A673 (cell line): ENCODE results near the gene MCM10.

Experiments
- EZH2 ChIP-seq: fragments of 200-600 bp; sonication (generic); IDR thresholded peaks from 2 replicates; pipeline ENCODE4 v1.6.1; 2017; ENCODE audit warnings: borderline replicate concordance, low read depth, mild to moderate bottlenecking, mixed read lengths, antibody characterized with exemption, low read length; ENCODE audit not compliant: poor library complexity, severe bottlenecking
- TF ChIP-seq, protein P1 (sequence below): fragments of 300-800, 200-600 bp; sonication (generic); conservative IDR thresholded peaks from 2 replicates; pipeline ENCODE4 v1.5.1; 2017; ENCODE audit warnings: low read depth, mild to moderate bottlenecking, antibody characterized with exemption, low read length, moderate library complexity, mixed read lengths

GRCh38 chr10:13223241-13223640, 61.9 kb downstream of the MCM10 start:
- no peak for TF ChIP-seq EZH2
- TF ChIP-seq, protein P1, sequence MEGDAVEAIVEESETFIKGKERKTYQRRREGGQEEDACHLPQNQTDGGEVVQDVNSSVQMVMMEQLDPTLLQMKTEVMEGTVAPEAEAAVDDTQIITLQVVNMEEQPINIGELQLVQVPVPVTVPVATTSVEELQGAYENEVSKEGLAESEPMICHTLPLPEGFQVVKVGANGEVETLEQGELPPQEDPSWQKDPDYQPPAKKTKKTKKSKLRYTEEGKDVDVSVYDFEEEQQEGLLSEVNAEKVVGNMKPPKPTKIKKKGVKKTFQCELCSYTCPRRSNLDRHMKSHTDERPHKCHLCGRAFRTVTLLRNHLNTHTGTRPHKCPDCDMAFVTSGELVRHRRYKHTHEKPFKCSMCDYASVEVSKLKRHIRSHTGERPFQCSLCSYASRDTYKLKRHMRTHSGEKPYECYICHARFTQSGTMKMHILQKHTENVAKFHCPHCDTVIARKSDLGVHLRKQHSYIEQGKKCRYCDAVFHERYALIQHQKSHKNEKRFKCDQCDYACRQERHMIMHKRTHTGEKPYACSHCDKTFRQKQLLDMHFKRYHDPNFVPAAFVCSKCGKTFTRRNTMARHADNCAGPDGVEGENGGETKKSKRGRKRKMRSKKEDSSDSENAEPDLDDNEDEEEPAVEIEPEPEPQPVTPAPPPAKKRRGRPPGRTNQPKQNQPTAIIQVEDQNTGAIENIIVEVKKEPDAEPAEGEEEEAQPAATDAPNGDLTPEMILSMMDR = no peak
